ENCODE measurements around the gene NPRL2.

Gene NPRL2

DNA sequence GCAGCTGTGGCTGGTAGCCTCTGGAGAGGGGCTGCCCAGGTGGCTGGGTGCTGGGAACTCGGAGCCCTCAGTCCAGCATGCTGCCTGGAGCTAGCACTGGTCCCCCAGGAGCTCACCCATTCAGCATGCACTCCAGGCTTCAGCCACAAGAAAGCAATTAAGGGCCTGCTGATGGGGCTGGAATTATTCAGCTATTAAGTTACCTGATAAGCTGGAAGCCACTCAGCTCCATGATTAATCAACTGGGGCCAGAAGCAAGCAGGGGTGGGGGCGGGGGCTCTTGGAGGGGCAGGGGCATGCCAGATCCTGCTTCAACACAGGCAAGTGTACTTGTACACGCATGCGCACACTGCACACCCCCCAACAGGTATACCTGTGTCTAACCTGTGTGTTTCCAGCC lies 30.8 kb upstream of the NPRL2 start:
- TF ChIP-seq POLR2A (IDR thresholded peaks at IDR 0.05; ENCODE audit: low read depth, low read length) = no peak
- FAIRE-seq = no peak
- no peak for DNase-seq (ENCODE audit: insufficient read length, low spot score)

DNA sequence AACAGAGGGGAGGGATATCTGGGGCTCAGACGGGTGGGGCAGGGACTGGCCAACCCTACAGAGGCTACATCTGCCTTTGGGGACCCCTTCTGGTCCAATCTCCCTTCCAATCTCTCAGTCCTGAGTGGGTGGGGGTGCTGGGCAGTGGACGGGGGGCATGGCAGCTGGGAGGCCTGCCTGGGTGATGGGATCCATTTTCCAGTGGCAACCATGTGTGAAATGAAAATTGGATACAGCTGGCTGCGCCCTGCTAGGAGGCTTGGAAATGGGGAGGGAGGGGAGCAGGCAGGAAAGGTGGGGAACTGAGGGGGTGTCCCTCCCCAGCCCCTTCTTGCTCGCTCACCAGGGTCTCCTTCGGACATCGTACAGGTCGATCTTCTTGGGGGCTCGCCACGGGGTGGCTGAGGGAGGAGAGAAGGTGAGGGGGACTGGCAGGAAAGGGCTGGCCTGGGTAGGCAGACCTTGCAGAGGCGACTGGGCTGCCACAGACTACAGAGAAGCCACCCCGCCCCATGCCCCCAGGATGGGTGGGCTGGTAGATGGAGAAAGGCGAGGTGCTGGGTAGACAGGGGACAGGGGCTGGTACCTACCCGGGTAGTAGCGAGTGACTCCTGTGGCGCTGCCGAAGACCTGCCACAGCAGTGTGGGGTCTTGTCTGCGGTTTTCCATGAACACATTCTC lies 30.0 kb upstream of the NPRL2 start:
- no peak for DNase-seq (ENCODE audit: insufficient read length, low spot score)

DNA sequence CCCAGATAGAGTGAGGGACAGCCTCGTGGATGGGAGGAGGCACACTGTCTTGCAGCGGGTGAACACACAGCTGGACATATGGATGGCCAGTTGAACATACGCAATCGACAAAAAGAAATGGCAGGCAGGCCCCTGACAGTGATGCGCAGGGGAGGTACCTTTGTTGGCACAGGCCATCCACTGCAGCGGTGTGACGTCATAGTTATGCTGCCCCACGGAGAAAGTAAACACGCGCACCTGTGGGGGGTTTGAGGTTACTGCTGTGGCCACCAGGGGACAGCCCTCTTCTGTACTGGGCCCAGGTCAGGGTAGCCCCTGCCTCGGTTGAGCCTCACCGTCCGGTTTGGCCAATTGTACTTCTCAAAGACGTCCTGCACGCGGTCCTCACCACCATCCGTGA lies 28.2 kb upstream of the NPRL2 start:
- no peak for TF ChIP-seq POLR2A (IDR thresholded peaks at IDR 0.05; ENCODE audit: low read depth, low read length)
- no peak for DNase-seq (ENCODE audit: insufficient read length, low spot score)
- FAIRE-seq = no peak

More for the DNA sequence above, 30.0 kb upstream of the NPRL2 start:
- no peak for TF ChIP-seq POLR2A (IDR thresholded peaks at IDR 0.05; ENCODE audit: low read depth, low read length)
- FAIRE-seq = no peak

DNA sequence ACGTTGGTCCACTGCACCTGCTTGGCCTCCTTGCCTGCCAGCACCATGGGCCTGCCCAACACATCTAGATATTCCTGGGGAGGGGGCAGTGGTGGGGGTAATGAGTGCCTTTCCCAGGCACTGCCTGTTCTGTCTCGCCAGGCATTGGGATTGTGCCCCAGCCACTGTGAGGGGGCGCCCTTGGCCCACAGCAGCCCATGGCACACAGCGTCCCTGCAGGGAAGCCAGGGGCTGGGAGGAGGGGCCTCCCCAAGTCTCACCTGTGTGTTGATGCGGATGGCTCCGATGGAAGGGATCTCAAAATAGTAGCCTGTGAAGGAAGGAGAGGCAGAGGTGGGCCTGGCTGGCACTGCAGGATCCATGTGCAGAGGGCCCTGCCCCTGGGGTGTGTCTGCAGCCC lies 27.4 kb upstream of the NPRL2 start:
- TF ChIP-seq POLR2A (IDR thresholded peaks at IDR 0.05; ENCODE audit: low read depth, low read length) = no peak
- DNase-seq (ENCODE audit: insufficient read length, low spot score) (no peak), FAIRE-seq (no peak)

DNA sequence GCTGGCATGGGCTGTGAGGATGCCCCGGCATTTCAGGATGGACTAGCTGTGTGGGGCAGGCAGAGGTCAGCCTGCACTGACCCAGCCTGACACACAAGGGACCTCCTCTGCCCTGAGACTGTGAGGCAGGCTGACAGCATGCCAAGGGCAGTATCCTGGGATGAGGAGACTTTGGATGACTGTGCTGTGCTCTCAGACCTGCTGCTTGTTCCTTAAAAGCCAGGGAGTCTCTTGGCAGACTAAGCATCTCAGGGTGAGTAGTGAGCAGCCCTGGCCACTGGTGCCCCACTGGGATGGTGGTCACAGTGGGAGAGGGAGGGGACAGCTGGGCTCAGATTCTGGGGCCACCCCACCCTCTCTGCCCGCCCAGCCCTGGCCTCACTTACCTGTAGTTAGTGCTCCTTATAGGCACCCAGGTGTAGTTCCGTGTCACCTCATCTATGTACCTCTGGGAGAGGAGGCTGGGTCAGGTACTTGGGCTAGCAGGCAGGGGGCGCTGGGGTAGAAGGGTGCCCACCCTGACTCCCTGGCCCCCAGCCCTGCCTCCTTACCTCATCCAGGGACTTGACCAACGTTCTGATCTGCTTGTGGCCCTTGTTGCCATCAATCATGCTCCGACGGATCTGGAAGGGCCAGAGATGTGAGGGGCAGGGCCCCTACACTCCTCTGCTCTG lies 24.8 kb upstream of the NPRL2 start:
- FAIRE-seq (peak; percentile 36), DNase-seq (ENCODE audit: insufficient read length, low spot score) (peak; percentile 68)
- no peak for TF ChIP-seq POLR2A (IDR thresholded peaks at IDR 0.05; ENCODE audit: low read depth, low read length)

DNA sequence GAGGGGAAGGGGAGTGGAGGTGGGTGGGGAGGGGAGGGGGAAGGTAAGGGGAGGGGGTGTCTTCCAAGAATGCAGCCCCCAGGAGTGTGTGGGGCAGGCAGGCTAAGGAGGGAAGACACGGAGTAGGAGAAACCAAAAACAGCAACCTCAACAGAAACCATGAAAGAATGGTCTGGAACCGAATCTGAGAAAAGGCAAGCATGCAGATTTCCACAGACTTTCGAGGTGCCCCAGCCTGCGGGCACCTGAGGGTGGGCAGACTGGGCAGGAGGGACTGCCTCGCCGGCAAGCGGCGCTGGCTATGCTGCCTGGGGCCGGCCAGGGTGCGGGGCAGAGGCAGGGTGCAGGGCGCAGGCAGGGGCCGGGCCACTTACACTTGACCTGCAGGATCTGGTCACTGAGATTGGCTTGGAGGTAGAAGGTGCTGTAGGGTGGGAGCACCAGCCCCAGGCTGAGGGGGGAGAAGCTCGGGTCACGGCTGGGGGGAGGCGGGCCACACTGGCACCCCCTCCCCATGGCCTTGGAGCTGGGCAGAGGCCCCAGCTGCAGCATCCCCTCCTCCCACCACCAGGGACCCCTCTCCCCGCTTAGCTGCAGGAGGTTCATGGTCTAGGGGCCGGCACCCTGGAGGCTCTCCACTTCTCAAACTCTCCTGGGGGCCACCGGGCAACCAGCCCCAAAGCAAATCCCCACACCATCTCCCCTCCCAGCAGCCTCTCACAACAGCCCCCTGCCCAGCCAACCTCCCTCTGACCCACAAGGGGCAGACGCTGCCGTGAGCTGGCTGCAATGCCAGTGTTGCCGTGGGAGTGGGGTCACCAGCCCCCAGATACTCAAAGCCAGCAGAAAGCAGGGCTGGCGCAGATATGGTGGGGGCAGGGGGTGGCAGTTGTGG lies 24.0 kb upstream of the NPRL2 start:
- TF ChIP-seq POLR2A (IDR thresholded peaks at IDR 0.05; ENCODE audit: low read depth, low read length) = no peak
- DNase-seq (ENCODE audit: insufficient read length, low spot score) = no peak
- no peak for FAIRE-seq

DNA sequence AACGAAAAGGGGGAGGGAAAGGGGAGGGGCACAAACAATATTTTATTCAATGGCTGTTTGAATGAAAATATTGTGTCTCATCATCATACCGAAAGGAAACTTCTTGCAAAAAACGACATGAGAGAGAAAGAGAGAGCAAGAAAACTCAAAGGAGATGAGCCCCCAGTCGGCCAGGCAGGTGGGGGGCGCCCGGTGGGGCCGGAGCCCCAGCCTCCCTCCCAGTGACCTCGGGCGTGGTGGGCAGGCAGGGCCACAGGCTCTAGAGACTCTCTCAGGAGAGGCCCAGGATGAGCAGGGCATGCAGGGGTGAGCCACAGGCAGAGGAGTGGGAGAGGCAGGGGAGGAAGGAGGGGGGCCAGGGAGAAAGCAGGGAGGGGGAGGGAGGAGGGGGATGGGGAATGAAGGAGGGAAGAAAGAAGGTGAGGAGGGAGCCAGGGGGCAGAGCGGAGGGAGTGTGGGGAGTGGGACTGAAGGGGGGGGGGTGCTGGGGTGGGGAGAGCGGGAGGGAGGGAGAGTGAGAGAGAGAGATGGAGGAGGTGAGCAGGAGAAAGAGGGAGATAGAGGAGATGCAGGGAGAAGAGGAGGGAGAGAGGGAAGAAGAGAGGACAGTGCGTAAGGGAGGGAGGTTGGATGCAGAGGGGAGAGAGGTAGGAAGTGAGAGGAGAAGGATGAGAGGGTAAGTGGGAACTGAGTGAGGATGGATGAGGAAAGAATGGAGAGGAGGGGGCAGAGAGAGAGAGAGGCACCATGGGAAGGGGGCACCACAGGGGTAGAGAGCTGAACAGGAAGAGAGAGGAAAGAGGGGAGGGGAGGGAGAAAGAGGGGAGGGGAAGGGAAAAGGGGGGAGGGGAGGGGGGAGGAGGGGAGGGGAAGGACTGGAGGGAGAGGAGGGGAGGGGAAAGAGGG lies 22.8 kb upstream of the NPRL2 start:
- no peak for TF ChIP-seq POLR2A (IDR thresholded peaks at IDR 0.05; ENCODE audit: low read depth, low read length)
- FAIRE-seq (no peak), DNase-seq (ENCODE audit: insufficient read length, low spot score) (no peak)

DNA sequence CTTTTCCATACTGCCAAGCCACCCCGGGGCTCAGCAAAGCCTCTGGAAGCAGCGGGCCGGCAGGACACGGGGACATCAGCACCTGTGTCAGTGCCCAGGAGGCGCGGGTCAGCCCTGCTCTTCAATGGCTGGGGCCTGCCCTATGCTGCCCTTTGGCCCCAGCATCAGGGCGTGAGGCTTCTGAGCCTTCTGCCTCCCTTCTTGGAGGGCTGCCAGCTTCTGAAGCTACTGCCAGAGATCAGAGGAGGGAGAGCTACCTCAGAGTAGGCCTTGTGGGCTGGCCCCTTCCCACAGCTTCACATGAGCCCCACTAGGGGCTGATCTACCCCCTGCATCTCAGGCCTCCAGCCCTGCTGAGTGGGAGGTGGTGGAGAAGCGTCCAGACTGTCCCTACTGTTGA lies 21.8 kb upstream of the NPRL2 start:
- DNase-seq (ENCODE audit: insufficient read length, low spot score) = no peak
- no peak for FAIRE-seq

DNA sequence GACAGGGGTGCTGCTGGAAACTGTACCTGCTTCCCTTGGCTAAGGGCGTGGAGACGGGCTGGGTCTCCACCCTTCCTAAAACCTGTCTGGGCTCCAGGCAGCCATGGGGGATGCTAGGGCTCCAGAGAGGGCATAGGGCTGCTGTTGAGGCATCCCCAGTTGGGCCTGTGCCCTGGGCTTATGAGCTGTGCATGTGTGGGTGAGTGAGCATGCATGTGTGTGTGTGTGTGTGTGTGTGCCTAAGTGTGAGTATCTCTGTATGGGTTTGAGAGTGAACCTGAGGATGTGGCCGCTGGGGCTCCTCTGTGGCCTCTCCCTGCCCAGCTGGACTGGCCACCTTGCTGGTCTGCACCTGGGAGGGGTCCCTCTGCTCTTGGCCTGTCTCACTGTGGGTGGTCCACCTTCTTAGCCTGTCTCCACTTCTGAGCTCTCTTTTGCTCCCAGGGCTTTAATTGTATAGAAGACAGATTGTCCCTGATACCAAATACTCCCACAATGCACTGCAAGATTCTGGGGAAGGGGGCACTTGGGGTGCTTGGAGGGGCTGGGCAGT lies 20.6 kb upstream of the NPRL2 start:
- FAIRE-seq (no peak), DNase-seq (ENCODE audit: insufficient read length, low spot score) (no peak)

More for the DNA sequence above, 21.8 kb upstream of the NPRL2 start:
- no peak for TF ChIP-seq POLR2A (IDR thresholded peaks at IDR 0.05; ENCODE audit: low read depth, low read length)

DNA sequence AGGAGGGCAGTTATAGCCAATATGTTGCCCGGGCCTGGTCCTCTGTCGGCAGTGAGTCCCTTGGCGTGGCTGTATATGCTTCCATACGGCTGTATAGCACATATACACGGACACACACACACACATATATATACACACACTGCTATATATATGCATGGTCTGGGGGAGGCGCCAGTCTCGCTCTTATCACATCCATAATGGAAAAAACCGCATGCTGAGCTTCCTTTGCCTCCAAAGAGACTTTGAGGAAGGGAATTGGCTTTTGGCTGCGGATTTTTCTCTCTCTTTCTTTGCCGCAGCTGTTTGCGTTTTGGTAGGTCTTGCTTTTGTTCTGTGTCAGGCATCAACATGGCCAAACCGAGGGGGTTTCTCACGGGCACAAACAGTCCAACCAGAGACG lies 20.0 kb upstream of the NPRL2 start:
- DNase-seq (ENCODE audit: insufficient read length, low spot score) = no peak

More for the DNA sequence above, 20.6 kb upstream of the NPRL2 start:
- TF ChIP-seq POLR2A (IDR thresholded peaks at IDR 0.05; ENCODE audit: low read depth, low read length) = no peak

DNA sequence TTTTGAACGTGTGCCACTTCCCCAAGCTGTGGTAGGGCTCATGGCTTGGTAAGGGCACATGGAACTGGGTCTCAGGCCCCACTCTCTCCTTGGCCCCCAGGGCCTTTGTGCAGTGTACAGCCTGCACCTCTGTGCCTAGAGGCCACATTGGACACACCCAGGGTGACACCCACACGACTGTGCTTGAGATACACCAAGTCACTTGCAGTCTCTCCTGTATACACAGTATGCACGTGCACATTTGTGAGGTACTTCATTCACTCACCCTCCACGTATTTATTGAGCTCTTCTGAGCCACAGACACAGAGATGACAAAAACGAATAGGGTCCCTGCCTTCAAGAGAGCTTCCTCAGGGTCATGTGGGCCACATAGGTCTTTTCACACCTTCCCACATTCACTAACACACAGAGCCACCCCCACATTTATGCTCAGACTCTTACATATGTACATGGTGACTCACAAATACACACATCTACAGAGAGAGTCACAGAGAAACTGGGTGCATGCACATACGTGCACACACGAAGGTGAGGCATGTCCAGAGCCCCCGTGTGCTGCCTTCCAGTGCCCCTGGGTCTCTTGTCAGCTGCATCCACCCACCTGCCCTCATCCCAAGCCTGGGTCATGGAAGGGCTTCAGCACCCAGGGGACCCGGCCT lies 18.6 kb upstream of the NPRL2 start:
- no peak for TF ChIP-seq POLR2A (IDR thresholded peaks at IDR 0.05; ENCODE audit: low read depth, low read length)
- DNase-seq (ENCODE audit: insufficient read length, low spot score) (no peak), FAIRE-seq (no peak)

More for the DNA sequence above, 20.0 kb upstream of the NPRL2 start:
- TF ChIP-seq POLR2A (IDR thresholded peaks at IDR 0.05; ENCODE audit: low read depth, low read length) = no peak
- no peak for FAIRE-seq

DNA sequence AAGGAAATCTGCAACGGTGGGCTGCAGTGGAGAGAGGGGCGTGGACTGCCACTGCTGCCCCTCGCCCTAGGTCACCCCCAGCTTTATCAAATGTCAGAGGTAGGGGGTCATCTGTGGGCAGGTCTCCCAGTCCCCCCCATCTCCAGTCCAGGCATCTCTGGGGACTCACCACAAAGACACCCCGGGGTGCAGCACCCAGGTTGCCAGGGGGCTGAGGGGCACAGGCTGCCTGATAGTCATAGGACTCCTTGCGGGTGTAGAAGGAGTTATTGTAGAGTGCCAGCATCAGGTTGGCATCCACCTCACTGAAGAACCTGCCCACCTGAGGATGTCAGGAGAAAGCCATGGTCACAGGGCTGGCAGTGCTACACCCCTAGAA lies 15.3 kb upstream of the NPRL2 start:
- no peak for TF ChIP-seq POLR2A (IDR thresholded peaks at IDR 0.05; ENCODE audit: low read depth, low read length)
- DNase-seq (ENCODE audit: insufficient read length, low spot score) (no peak), FAIRE-seq (no peak)
